Right kidney (tissue), 1 donor: ENCODE data around the gene SSBP1.
A peak's percentile ranks its signal among the peaks of the same experiment; 100 is the strongest.
"Not testable (repeated sequence)": the region's sequence is repeated elsewhere in the genome, so short reads cannot be mapped to it uniquely, and the experiment has no call there.

Experiments
- DNase-seq: peaks from one replicate; pipeline ENCODE4 v3.0.0-alpha.2; 2016

The SSBP1 gene

DNA sequence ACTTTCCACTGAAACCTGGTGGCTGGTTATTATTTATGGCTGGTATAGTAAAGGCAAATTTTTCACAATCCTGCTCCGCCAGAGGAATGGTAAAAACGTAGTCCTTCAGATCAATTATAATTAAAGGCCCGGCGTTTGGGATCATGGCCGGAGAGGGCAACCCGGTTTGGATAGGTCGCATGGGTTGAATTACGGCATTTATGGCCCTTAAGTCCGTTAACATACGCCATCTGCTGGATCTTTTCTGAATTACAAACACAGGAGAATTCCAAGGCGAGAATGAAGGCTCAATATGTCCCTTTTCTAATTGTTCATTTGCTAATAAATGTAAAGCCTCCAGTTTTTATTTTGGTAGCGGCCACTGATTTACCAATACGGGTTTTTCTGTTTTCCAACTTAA lies 14.5 kb downstream of the SSBP1 start:
- no peak for DNase-seq

DNA sequence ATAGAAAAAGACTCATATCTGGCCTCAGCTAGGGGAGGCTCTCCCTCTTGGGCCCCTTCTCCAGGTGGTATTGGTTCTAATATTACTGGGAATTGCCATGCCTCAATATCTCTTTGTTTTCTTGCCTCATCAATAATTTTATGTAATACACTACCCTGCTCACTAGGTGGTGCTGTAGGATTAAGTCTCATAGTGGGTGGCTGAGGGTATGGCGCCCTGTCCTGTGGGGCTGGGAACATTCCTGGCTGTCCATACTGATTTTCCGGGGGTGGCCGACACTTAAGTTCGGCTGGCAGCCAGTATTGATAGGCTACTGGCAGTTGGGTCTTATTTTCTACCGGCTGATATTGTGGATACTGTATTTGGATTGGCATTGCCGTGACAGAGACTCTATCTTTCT lies 16.8 kb downstream of the SSBP1 start:
- DNase-seq: no peak

DNA sequence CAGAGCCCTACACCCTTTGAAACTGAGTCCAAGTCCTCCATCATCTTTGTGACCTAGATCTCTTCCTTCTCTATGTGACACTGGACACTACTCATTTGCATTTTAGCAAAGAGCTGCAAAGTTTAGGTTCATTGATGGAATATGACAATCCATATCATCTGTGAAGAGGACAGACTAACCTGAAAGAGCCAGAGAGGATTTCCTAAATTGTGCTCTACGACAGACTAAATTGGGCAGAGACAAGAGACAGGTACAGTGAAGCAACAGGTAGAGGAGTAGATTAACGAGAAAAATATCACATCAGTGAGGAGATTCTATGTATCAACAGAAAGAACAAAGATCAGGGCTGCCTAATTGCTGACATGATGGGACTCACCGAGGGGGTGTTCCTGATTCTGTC lies 25.6 kb downstream of the SSBP1 start, which contains the start of gene TAS2R3:
TSS of gene TAS2R3 (plus strand) at position 301 of the 400 bp plus-strand sequence. CDS start at position 363, 62 bp downstream.
- DNase-seq: no peak

DNA sequence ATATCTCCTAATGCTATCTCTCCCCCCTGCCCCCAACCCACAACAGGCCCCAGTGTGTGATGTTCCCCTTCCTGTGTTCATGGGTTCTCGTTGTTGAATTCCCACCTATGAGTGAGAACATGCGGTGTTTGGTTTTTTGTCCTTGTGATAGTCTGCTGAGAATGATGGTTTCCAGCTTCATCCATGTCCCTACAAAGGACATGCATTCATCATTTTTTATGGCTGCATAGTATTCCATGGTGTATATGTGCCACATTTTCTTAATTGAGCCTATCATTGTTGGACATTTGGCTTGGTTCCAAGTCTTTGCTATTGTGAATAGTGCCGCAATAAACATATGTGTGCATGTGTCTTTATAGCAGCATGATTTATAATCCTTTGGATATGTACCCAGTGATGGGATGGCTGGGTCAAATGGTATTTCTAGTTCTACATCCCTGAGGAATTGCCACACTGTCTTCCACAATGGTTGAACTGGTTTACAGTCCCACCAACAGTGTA lies 32.0 kb downstream of the SSBP1 start:
- DNase-seq: not testable (repeated sequence)

DNA sequence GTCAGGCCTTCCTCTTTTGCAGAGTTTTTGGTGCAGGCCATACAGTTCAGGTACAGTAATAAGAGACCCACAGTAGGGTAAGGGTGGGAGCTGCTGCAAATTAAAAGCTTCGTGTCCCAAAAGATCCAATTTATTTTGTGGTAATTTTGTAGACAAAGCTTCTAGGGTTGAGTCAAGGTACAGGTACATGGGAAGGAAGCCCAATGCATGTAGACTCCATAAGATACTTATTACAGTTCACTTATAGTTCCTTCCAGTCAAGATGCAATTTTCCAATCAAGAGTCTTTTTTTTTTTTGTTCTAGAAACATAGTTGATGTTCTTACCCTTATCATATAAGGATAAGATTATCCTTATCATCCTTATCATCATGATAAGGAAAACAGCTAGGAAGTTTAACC lies 38.2 kb downstream of the SSBP1 start, which contains the start of gene TAS2R4:
TSS of gene TAS2R4 (plus strand) at position 301 of the 400 bp plus-strand sequence. CDS start 1,815 bp downstream, outside the sequence.
- no peak for DNase-seq

DNA sequence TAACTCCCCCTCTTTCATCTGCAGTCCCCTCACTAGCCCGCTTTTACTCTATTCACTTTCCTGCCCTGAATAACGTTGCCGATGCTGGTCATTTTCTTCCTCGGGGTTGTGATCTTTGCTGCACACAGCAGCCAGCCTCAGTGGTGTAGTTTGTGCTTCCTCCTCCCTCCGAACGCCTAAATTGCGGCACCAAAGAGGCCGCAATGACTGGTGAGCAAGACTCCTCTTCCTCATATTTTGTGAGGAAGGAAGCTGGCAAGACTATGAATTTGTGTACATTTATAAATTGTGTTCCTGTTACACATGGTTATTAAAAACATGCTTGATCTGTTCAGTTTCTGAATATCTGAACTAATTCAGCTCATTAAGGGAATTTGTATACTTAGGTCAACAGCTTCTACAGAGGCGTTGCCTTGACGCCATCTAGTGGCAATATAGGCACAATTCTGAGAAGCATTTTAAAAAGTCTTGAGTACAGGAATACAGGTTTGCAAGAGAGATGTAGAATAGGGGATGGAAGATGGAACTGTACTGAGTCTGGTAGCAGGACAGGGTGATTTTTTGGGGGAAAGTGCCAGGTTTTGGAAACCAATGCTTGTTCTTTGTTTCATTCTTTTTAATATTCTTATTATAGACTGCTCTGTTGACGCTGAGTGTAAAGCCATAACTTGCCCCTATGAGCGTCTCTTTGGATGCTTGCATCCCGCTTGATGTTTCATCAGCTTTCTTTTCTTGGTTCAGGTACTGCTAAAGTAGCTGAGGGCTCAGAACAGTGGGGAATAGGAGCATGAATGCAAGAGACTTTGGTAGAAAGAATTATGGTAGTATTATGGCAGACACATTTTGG lies 47.8 kb downstream of the SSBP1 start:
- peak; percentile 6 for DNase-seq

DNA sequence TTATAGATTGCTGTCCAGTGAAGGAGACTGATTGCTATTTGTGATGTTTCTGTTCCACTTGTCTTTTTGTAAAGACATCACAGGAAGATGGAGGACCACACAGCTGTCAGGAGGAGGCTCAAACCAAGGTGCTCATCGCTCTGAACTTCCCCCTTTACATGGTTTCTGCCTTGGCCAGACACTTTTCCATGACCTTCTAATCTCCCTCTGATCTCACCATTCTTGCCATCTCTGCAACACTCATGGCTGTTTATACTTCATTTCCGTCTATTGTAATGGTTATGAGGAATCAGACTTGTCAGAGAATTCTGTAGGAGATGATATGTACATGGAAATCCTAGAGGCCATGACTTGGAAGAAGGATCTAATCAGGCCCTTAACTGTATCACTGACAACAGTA lies 50.1 kb downstream of the SSBP1 start:
- DNase-seq: no peak

DNA sequence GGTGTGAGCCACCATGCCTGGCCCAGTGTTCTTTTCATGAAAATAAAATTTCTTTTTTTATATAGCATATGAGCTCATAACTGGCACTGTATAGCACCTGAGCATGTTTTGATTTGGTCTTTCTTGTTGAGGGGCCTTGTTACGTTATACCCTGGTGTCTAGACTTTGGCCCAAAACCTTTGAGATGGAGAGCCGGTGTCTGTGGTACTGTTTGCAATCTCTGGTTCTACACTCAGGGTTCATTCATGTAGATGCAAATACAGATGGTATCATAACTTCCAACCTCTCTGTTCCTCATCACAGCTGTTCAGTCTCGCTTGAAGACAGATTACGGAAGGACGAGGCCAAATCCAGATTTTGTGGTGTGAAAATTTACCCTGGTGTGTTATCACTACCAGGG lies 51.8 kb downstream of the SSBP1 start, which contains the start of gene TAS2R5:
TSS of gene TAS2R5 (plus strand) at position 301 of the 400 bp plus-strand sequence. CDS start 145 bp downstream, outside the sequence.
- no peak for DNase-seq

DNA sequence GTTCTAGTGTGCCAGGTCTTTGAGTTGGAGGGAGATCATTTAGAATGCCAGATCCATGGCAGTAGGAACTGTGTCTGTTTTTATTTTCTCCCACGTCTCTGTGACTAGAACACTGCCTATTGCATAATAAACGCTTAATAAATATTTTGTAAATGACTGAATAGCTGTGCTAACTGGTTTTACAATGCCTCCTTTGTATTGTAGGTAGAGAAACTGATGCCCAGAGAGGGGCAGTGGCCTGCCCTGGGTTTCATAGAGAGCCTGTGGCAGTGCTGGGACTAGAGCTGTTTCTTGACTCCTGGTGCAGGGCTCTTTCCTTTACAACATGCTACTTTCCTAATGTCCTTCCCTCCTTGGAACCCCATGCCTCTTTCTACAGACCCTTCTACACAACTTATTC lies 54.4 kb downstream of the SSBP1 start:
- no peak for DNase-seq
